CD4-positive, alpha-beta T cell treated with Interleukin-6 for 4 hours (primary cell): Measurements from ENCODE around the gene SHOC2.

Experiments
- DNase-seq: peaks from one replicate; pipeline ENCODE4 v3.0.0-alpha.2; 2020; ENCODE audit warnings: mixed read lengths

The SHOC2 gene

GRCh38 chr10:110919349-110919931 lies at the start of gene SHOC2:
Gene SHOC2 (plus strand): TSS chr10:110919604. CDS start chr10:110964359, 44,755 bp downstream.
- DNase-seq, result peak; percentile 98

- no peak for DNase-seq
These were observed 48.5 kb upstream of the SHOC2 start for GRCh38 chr10:110870823-110871297.

- peak; percentile 94 for DNase-seq
These were observed 47.9 kb upstream of the SHOC2 start, which contains the start of gene PDCD4 for GRCh38 chr10:110871298-110872084. Gene PDCD4 (plus strand): TSS chr10:110871928. CDS start chr10:110876028, 4,100 bp downstream.

- DNase-seq, result peak; percentile 82
These were observed 47.0 kb upstream of the SHOC2 start for GRCh38 chr10:110872145-110872983.

GRCh38 chr10:110872984-110873923 lies 46.1 kb upstream of the SHOC2 start:
- DNase-seq, result no peak

GRCh38 chr10:110873951-110874350 lies 45.5 kb upstream of the SHOC2 start:
- no peak for DNase-seq

- no peak for DNase-seq
These were observed 43.4 kb upstream of the SHOC2 start for GRCh38 chr10:110876000-110876399.

GRCh38 chr10:110876788-110877187 lies 42.6 kb upstream of the SHOC2 start:
- no peak for DNase-seq

- DNase-seq, result no peak
These were observed 39.4 kb upstream of the SHOC2 start for GRCh38 chr10:110880012-110880411.

- DNase-seq, result no peak
These were observed 38.2 kb upstream of the SHOC2 start for GRCh38 chr10:110881247-110881646.

GRCh38 chr10:110881905-110882304 lies 37.5 kb upstream of the SHOC2 start:
- DNase-seq, result no peak

- DNase-seq, result no peak
These were observed 35.5 kb upstream of the SHOC2 start for GRCh38 chr10:110883924-110884323.

GRCh38 chr10:110885932-110886674 lies 33.3 kb upstream of the SHOC2 start:
- DNase-seq, result no peak

- no peak for DNase-seq
These were observed 31.8 kb upstream of the SHOC2 start for GRCh38 chr10:110887560-110887959.

- DNase-seq, result no peak
These were observed 26.7 kb upstream of the SHOC2 start for GRCh38 chr10:110892602-110893288.

- no peak for DNase-seq
These were observed 25.7 kb upstream of the SHOC2 start for GRCh38 chr10:110893559-110894179.

GRCh38 chr10:110897184-110897583 lies 22.2 kb upstream of the SHOC2 start:
- no peak for DNase-seq

GRCh38 chr10:110898391-110898790 lies 21.0 kb upstream of the SHOC2 start:
- no peak for DNase-seq

GRCh38 chr10:110900983-110901382 lies 18.4 kb upstream of the SHOC2 start:
- DNase-seq, result no peak
